HG03025 (cell line): Measurements from ENCODE around the gene GZMM.
"Not testable (repeated sequence)": the region's sequence is repeated elsewhere in the genome, so short reads cannot be mapped to it uniquely, and the experiment has no call there.

ENCODE experiments used
- ATAC-seq: cut with Tn5 transposase; IDR thresholded peaks from one replicate; pipeline ENCODE4 v1.9.1; 2021; ENCODE audit warnings: mild to moderate bottlenecking, moderate library complexity; ENCODE audit not compliant: unreplicated experiment, low FRiP score

Gene GZMM

GRCh38 chr19:580274-580835 is 36.5 kb downstream of the GZMM start:
- no peak for ATAC-seq

- ATAC-seq: no peak
Measured at GRCh38 chr19:581399-582111, 37.7 kb downstream of the GZMM start.

- no peak for ATAC-seq
Measured at GRCh38 chr19:582497-583197, 38.8 kb downstream of the GZMM start.

GRCh38 chr19:583198-583967 is 39.5 kb downstream of the GZMM start:
- ATAC-seq: no peak

- ATAC-seq: no peak
Measured at GRCh38 chr19:583968-584239, 40.1 kb downstream of the GZMM start.

- ATAC-seq: no peak
Measured at GRCh38 chr19:584240-585001, 40.6 kb downstream of the GZMM start.

GRCh38 chr19:585146-585545 is 41.3 kb downstream of the GZMM start:
- ATAC-seq: not testable (repeated sequence)

GRCh38 chr19:585551-586110 is 41.8 kb downstream of the GZMM start:
- ATAC-seq: no peak

GRCh38 chr19:588093-588740 is 44.4 kb downstream of the GZMM start:
- no peak for ATAC-seq

- no peak for ATAC-seq
Measured at GRCh38 chr19:588741-589692, 45.2 kb downstream of the GZMM start.

GRCh38 chr19:589693-590395 is 46.0 kb downstream of the GZMM start, which contains the start of gene HCN2:
Gene HCN2, plus strand, starts transcription at chr19:589881. Its CDS starts 65 bp downstream, at chr19:589946.
- ATAC-seq: no peak

- ATAC-seq: no peak
Measured at GRCh38 chr19:590396-590745, 46.5 kb downstream of the GZMM start.

- no peak for ATAC-seq
Measured at GRCh38 chr19:590750-591098, 46.9 kb downstream of the GZMM start.

- ATAC-seq: no peak
Measured at GRCh38 chr19:591099-591958, 47.5 kb downstream of the GZMM start.

- ATAC-seq: no peak
Measured at GRCh38 chr19:592101-592500, 48.2 kb downstream of the GZMM start.

GRCh38 chr19:593055-593454 is 49.2 kb downstream of the GZMM start:
- ATAC-seq: no peak

GRCh38 chr19:593505-593904 is 49.7 kb downstream of the GZMM start:
- ATAC-seq: no peak
